ENCODE results near the gene MICAL3.

GRCh38 chr22:17920145-17920605 lies 104.2 kb downstream of the MICAL3 start:
- no peak for TF ChIP-seq CTCF (IDR thresholded peaks at IDR 0.05)
- no peak for TF ChIP-seq SIN3A (IDR thresholded peaks at IDR 0.05; ENCODE audit: borderline replicate concordance, insufficient read depth, low read depth, low read length)
- TF ChIP-seq, protein P1, sequence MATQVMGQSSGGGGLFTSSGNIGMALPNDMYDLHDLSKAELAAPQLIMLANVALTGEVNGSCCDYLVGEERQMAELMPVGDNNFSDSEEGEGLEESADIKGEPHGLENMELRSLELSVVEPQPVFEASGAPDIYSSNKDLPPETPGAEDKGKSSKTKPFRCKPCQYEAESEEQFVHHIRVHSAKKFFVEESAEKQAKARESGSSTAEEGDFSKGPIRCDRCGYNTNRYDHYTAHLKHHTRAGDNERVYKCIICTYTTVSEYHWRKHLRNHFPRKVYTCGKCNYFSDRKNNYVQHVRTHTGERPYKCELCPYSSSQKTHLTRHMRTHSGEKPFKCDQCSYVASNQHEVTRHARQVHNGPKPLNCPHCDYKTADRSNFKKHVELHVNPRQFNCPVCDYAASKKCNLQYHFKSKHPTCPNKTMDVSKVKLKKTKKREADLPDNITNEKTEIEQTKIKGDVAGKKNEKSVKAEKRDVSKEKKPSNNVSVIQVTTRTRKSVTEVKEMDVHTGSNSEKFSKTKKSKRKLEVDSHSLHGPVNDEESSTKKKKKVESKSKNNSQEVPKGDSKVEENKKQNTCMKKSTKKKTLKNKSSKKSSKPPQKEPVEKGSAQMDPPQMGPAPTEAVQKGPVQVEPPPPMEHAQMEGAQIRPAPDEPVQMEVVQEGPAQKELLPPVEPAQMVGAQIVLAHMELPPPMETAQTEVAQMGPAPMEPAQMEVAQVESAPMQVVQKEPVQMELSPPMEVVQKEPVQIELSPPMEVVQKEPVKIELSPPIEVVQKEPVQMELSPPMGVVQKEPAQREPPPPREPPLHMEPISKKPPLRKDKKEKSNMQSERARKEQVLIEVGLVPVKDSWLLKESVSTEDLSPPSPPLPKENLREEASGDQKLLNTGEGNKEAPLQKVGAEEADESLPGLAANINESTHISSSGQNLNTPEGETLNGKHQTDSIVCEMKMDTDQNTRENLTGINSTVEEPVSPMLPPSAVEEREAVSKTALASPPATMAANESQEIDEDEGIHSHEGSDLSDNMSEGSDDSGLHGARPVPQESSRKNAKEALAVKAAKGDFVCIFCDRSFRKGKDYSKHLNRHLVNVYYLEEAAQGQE (IDR thresholded peaks at IDR 0.05; ENCODE audit: insufficient read depth in 1 of 2, low read depth in 2 of 2, low read length in 1 of 2): no peak

All from Panc1 (cell line).